Activated CD8-positive, alpha-beta memory T cell treated with anti-CD3 and anti-CD28 coated beads, Interleukin-2, amount 50 U/mL, for 1 hour (primary cell): ENCODE data around the gene MALRD1.

ENCODE experiments used
- DNase-seq: peaks from one replicate; pipeline ENCODE4 v3.0.0-alpha.2; 2020; ENCODE audit errors: extremely low read depth

Gene MALRD1

DNA sequence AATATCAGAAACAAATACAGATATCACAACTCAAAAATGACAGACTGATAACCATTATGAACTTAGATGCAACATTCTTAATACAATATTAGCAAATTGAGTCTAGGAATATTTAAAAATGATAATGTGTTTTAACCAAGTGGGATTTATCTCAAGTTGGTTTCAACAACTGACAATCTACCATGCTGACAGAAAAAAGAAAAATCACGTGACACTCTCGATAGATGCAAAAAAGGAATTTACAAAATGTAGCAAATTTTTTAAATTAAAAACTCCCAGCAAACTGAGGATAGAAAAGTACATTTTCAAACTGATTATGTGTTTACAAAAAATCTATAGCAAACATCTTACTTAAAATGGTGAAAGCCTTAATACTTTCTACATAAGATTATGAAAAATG is 177.4 kb downstream of the MALRD1 start:
- no peak for DNase-seq

DNA sequence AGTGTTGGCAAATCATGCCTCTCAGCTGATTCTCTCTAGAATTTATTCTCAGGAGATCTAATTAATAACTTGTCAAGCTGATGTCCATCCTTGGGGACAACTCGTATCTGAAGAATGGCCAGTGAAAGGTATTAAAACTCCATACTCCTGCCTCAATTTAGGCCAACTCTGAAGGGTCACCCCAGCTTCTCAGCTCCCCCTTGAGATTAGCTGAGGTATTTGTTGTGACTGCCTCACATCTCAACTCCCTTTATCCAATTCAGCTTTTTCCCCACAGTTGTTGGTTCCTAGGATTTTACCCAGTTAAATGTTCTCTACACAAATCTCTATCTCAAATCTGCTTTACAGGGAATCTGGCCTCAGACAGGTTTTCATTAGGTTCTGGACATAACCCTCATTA is 182.4 kb downstream of the MALRD1 start:
- no peak for DNase-seq

DNA sequence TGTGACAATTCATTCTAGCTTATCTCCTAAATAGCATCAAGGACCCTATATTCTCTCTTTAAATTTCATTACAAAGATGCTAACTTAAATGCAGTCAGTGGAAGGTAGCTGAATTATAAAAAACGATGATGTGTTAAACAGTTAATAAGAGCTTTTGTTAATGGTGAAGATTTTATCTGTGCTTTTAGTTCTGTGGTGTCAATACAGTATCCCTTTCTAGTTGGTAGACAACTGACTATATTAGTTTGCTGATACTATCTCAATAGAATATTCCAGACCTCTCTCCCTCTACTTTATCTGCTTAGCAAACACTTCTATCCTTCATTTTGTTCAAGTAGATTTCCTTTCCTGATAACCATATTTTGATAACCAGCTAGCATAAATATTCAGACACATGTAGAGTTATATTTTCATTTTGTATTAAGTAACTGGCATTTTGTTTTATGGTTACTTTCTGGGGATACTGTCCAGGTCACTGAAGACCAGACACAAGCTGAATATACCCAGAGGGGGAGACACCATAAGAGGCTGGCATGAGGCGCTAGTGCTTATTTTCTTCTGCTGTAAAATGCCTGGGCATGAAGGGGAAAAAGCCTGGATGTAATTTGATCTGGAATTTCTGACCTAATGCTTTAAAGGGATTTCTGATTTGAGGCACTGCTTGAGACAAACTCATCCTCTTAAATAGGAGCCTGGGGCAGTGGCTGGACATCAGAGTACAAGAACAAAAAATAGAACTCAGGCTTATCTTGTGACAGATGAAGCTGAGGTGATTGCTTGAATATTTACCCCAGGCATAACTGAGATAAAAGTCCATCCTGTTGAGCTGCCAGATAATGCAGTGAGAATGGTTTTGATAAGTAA is 197.5 kb downstream of the MALRD1 start:
- no peak for DNase-seq

DNA sequence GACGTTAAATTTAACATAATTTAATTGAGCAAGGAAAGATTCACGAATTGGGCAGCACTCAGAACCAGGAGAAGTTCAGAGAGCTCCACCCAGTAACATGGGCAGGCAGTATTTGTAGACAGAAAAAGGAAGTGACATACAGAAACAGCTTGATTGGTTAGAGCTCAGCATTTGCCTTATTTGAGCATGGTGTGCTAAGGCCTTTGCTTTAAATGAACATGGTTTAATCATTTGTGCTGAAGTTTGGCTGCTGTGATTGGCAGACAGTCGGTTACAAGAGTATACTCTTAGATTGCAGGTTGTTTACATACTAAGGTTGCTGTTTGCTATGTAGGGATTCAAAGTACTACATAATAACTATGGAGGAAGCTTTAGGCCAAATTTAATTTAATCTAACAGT is 199.2 kb downstream of the MALRD1 start:
- no peak for DNase-seq

DNA sequence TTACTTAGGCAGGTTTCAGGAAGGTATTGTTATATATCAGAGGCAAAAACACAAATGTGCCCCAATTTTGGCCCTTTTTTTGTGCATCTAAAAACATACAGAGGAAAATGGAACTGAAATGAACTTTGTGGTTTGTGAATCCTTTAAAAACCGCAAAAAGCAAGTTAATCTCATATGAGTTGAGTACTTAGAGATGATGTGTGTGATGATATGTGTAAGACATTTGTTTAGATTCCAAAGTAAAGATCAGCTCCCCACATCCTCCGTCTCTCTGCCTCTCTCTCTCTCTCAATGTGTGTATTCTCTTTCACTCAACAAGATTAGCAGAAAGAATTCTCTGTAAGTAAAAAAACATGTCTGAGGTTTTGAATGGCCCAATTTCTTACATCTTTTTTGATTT is 201.9 kb downstream of the MALRD1 start:
- DNase-seq: no peak

DNA sequence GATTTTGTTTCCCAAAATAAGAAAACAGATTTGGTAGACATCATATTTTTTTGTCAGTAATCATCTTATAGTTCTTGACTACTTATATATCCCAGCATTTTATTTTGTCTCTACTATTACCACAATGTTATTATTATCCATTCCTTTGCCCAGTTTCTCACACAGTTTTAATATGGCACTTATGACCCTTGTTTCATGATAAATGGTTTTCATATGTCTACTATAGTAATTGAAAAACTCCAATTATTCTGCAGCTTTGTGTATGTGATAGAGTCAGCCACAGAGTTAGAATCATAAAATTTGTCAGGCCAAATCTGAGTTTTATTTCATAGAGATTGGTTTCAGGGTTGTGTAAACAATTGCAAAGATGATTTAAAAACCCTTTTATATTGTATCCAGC is 203.9 kb downstream of the MALRD1 start:
- no peak for DNase-seq

DNA sequence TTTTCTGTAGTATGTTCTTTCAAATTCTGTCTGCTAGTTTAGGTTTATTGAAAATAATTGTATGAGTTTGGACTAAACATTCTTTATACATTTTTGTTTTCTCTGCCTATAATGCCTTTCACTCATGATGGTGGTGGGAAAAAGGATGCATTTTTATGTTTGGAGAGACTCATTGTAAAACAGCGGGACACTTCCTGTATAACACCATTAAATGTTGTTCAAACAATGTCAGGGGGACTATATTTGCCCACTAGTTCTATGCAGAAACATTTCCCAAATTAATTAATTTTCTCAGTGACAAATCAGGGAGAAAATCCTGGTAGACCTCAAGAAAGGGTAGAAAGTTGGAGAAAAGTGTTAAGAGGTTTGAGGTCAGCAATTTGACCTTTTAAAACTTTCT is 207.7 kb downstream of the MALRD1 start:
- DNase-seq: no peak

DNA sequence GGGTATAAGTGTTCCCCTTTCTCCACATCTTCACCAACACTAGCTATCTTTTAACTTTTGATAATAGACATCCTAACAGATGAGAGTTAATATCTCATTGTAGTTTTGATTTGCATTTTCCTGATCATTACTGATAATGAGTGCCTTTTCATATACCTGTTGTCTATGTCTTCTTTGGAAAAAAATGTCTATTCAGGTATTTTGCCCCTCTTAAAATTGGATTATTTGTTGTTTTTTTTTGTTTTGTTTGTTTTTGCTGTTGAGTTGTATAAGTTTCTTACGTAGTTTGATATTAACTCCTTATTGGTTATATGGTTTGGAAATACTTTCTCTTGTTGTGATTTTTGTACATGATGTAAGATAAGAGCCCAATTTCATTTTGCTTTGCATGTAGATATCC is 214.7 kb downstream of the MALRD1 start:
- DNase-seq: no peak

DNA sequence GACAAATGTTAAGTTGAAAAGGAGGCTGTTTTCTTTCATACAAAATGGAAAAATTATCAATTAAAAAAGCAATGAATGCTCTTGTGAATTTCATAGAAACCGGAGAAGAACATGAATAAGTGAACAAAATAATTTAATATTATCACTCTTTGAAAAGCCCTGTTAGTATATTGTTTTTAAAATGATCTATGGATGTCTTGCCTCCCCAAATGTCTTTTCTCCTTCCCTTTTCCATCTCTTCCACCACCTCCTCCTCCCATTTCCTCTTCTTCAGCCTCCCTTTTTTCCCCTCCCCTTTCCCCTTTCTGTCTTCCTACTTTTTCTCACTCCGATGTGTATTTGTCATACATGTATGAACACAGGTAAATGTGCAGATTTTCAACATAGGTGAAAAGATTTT is 234.7 kb downstream of the MALRD1 start:
- no peak for DNase-seq

DNA sequence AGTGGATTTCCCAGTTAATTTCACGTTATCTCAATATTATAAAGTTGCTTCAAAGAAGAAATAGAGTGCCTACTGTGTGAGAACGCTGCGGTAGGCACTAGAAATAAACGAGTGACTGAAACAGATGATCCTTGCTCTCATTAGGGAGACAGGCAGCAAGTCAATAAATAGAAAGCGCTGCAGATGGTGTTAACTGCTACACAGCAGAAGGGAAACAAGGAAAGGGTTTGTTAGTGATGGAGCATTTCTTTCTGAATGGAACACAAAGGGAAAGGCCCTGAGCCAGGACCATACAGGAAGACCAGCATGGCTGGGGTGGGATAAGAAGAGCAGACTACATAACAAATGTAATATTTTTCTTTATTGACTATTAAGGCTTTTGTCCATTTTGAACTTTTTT is 235.2 kb downstream of the MALRD1 start:
- no peak for DNase-seq

DNA sequence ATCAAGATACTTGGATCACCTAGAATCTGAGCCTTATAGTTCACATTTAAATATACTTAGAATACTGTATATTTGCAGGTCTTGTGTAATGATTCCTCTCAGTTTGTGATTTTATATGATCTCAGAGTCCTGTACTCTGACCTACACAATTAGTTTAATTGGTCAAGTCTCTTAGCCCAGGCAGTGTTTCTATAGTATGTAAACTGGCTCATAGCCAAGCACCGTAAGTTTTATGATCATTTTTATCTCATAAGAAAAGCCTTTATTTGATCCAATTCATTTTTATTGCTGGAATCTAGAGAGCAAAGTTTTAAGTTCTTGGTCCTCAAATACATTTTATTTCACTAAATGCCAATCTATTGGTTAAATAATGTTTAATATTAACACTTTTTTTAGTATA is 242.2 kb downstream of the MALRD1 start:
- DNase-seq: no peak

DNA sequence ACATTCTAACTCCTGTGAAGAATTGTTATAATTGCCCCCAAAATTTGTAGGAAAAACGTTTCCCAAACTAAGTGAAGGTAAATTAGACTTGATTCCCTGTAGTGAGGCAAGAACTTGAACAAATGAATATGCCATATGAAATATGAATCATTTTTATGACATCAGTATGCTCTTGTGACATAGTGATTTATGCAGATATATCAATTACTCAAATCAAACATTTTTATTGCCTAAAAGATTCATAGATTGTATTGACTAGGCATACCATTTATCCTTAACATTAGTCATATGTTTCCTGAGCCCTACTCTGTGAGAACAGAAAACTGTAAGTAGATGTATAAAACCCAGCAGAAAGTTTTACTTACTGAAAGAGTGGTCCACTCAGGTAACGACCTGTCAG is 245.6 kb downstream of the MALRD1 start:
- DNase-seq: no peak

DNA sequence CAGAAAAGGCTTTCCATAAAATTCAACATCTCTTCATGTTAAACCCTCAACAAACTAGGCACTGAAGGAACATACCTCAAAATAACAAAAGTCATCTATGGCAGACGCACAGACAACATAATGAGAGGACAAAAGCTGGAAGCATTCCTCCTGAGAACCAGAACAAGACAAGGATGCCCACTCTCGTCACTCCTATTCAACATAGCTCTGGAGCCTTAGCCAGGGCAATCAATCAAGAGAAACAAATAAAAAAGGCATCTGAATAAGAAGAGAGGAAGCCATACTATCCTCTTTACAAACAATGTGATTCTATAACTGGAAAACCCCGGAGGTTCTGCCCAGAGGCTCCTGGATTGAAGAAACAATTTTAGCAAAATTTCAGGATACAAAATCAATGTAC is 251.0 kb downstream of the MALRD1 start:
- DNase-seq: no peak

DNA sequence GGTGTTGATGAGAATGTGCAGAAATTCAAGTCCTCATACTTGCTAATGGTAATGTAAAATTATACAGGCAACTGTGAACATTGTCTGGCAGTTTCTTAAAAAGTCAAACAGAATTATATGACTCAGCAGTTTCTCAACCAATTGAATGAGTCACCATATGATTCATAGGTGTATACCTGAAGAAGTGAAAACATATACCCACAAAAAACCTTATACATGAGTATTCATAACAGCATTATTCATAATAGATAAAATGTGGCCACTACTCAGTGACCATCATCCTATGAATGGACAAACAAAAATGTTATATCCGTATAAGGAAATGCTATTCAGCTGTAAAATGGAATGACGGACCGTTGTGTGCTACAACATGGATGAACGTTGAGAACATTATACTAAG is 253.5 kb downstream of the MALRD1 start:
- DNase-seq: no peak

DNA sequence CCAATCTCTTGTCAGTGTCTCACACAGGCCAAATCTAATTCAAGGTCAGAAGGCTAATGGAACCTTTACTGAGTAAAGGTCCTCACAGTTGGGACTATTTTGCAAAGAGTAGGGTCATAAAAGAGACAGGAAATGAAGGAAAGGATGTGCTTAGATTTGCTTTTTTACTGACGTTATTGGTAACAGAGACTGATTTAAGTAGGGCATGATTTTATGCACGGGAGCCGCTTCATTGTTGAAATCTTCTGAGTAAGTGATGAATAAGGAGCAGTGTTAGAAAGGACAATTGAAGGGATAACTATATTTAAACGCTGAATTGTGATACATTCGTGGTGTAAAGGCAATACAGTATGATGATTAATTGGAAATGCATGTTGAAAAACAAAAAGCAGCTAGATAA is 261.5 kb downstream of the MALRD1 start:
- no peak for DNase-seq

DNA sequence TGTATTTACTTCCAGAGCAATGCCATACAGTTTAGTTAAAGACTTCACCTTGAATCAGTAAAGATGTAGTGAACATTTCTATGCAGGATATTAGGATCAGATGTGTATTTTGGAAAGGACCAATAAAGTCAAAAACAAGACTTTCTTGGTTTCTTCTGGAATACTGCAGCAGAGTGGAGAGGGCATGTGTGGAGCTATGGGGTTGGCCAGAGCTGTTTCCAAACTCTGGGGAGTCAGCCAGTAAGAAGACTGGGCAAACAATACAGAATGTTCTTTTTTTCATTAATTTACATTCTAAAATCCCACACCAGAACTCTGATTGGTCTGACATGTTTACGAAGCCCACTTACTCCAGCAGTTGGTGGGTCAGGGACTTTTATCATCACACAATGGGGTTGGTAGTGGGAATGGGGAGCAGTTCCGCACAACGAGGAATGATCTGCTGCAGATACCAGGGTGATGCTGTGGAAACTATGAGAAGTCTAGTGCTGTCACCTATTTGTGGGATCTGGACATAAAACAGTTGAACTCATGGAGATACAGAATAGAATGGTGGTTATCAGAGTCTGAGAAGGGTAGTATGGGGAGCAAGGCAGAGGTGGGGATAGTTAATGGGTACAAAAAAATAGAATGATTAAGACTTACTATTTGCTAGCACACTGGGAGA is 267.7 kb downstream of the MALRD1 start:
- DNase-seq: no peak

DNA sequence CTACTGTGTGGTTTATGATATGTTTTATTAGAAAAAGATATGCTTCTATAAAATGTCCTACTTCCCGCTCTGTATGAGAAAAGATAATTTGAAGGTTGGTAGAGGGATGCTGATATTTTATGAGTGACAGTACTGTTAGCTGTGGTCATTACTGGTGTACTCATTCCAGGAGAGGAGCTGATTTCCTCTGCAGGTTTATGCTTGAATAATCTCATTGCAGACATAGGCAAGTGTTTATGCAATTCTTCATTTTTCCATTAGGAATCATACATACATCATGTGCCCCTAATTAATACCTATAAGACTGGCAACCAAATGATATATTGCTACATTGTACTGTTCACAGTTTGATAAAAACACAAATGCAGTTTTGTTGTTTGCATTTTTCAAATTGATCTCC is 269.4 kb downstream of the MALRD1 start:
- DNase-seq: no peak

DNA sequence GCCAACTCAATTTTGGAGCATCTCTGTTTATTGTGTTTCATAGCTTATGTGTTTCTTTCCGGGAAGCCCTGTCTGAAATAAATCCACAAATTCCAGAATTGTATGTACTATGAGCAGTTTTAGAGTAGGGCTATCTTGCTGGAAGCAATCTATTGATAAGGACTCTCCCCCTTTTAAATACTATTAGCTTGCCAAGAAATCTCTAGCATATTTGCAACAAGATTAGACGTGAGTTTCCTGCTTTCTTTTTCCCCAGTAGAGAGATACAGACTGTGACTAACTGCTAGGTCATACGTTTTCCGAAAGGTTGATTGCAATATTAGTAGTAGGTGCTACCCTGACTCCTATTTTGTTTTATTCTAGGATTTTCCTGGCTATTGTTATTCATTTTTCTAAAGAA is 277.0 kb downstream of the MALRD1 start:
- no peak for DNase-seq

DNA sequence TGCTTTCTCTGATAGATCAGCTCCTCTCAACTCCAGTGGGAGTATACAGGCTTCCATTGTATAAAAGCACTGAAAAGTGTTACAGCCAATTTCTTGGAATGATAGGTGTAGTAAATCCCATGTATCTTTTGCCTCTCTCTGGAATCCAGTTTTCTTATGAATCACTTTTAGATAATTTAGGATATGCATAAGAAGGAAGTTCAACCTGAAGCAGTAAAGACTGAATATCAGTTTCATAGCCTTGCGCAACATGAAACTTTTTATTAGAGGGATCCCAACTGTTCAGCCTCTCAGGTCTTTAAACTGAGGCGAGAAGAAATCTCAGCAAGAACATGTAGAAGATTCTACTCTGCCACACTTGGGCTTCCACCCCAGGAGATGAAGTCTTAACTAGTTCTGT is 280.0 kb downstream of the MALRD1 start:
- DNase-seq: no peak

DNA sequence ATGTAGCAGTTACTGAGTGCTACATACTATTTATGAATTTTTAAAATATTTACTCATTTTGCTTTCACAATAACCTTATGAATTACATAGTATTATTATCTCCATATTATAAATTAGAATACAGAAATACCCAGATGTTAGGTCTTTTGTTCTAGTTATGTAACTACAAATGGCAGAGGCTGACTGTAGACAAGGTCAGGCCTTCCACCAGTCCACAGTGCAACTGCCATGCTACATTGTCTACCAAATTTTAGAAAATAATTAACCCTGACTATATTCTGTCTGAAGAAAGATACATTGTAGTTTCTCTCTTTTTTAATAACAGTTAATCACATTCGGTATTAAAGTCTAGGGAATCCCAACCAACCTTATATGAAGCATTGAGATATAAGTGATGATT is 280.9 kb downstream of the MALRD1 start:
- DNase-seq: no peak

DNA sequence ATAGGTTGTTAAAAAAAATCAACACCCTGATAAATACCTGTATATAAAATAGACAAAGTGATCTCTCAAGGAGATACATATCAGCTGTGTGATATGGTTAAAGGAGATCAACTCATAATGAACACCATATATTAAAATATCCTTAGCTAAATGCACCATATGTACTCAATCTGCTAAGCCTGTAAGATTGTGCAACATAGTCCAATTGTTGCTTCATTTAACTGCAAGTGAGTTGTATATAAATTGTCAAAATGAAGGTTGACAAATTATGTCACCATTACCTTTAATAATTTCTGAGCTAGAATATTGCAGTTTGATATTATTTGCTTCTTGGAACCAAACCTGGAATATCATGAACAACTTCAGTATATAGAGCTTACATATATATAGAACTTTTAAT is 283.7 kb downstream of the MALRD1 start:
- DNase-seq: no peak

DNA sequence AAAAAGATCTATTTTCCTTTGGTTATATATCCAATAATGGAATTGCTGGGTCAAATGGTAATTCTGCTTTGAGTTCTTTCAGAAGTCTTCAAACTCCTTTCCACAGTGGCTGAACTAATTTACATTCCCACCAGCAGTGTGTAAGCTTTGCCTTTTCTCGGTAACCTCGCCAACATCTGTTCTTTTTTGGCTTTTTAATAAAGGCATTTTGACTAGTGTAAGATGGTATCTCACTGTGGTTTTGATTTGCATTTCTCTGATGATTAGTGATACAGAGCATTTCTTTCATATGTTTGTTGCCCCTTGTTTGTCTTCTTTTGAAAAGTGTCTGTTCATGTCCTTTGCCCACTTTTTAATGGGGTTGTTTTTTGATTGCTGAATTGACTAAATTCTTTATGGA is 285.0 kb downstream of the MALRD1 start:
- no peak for DNase-seq

DNA sequence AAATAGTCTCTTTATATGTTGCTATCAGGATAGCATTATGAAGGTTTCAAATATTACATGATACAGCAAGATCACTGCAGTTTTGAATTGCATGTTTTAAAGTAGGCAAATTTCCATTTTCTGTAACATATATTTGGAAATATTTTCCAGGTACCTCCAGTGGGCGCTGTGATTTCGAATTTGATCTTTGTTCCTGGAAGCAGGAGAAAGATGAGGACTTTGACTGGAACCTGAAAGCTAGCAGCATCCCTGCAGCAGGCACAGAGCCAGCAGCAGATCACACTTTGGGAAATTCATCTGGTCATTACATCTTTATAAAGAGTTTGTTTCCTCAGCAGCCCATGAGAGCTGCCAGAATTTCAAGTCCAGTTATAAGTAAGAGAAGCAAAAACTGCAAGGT is 299.0 kb downstream of the MALRD1 start:
- DNase-seq: no peak

DNA sequence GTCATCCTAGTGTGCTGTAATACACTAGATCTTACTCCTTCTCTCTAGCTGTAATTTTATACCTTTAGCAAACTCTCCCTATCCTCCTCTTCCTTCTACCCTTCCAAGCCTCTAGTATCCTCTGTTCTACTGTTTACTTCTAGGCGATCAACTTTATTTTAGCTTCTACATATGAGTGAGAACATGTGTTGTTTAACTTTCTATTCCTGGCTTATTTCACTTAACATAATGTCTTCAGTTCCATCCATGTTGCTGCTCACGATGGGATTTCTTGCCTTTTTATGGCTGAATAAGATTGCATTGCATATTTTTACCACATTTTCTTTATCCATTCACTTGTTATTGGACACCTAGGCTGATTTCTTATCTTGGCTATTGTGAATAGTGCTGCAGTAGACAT is 318.6 kb downstream of the MALRD1 start:
- DNase-seq: no peak
